Measurements from ENCODE around the gene CASS4. TPM values are rescaled to one million over a fixed set of nuclear protein-coding genes. Genes with fewer than 3 reads are reported as not detected.

CASS4 gene
- total RNA-seq, 1 experiment from 2014 or later = 0.13 TPM

DNA sequence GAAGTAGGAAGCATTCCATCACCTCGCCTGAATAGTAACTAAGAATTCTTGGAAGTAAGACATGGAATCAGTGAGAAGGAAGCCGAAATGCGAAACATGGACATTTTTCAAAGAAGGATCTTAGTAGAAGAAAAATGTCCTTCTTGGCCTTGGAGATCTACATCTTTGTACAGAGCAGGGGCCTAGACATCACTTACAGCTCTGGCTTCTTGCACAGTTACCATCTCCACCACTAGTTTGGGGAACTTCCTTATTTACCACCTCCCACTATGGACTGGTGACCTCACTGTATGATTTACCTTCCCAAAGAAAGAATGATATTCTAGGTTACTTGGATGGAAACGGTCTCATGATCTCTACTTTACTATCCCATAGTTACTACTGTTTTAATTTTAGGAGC is 15.7 kb downstream of the CASS4 start:
- no peaks in the 10 kb centered on the region for H3K36me3 Mint-ChIP-seq
- peaks cover 44% of the 10 kb centered on the region for H3K27me3 Mint-ChIP-seq (ENCODE audit: low read depth)
- ChIA-PET CTCF (no interaction called here), POLR2A (no interaction called here)
- H3K27ac Mint-ChIP-seq = no peak overlapping the region
- H3K4me1 Mint-ChIP-seq = peaks cover 1% of the 10 kb centered on the region
- H3K4me3 Mint-ChIP-seq = no peak overlapping the region
- no peak for ATAC-seq
- TF ChIP-seq OVOL2 (CRISPR knock-in tag; IDR thresholded peaks at IDR 0.05; ENCODE audit: borderline replicate concordance) (no peak), SMAD4 (CRISPR knock-in tag; IDR thresholded peaks at IDR 0.05) (no peak), EMX1 (CRISPR knock-in tag; IDR thresholded peaks at IDR 0.05) (no peak), PRRX2 (CRISPR knock-in tag; IDR thresholded peaks at IDR 0.05) (no peak), ZNF317 (CRISPR knock-in tag; IDR thresholded peaks at IDR 0.05; ENCODE audit: borderline replicate concordance, low read depth) (no peak), NFYB (CRISPR knock-in tag; conservative IDR thresholded peaks at IDR 0.05; ENCODE audit: low read depth) (no peak), HMGA2 (CRISPR knock-in tag; IDR thresholded peaks at IDR 0.05) (no peak), CREB1 (CRISPR knock-in tag; IDR thresholded peaks at IDR 0.05) (no peak)
- TF ChIP-seq, protein P1, sequence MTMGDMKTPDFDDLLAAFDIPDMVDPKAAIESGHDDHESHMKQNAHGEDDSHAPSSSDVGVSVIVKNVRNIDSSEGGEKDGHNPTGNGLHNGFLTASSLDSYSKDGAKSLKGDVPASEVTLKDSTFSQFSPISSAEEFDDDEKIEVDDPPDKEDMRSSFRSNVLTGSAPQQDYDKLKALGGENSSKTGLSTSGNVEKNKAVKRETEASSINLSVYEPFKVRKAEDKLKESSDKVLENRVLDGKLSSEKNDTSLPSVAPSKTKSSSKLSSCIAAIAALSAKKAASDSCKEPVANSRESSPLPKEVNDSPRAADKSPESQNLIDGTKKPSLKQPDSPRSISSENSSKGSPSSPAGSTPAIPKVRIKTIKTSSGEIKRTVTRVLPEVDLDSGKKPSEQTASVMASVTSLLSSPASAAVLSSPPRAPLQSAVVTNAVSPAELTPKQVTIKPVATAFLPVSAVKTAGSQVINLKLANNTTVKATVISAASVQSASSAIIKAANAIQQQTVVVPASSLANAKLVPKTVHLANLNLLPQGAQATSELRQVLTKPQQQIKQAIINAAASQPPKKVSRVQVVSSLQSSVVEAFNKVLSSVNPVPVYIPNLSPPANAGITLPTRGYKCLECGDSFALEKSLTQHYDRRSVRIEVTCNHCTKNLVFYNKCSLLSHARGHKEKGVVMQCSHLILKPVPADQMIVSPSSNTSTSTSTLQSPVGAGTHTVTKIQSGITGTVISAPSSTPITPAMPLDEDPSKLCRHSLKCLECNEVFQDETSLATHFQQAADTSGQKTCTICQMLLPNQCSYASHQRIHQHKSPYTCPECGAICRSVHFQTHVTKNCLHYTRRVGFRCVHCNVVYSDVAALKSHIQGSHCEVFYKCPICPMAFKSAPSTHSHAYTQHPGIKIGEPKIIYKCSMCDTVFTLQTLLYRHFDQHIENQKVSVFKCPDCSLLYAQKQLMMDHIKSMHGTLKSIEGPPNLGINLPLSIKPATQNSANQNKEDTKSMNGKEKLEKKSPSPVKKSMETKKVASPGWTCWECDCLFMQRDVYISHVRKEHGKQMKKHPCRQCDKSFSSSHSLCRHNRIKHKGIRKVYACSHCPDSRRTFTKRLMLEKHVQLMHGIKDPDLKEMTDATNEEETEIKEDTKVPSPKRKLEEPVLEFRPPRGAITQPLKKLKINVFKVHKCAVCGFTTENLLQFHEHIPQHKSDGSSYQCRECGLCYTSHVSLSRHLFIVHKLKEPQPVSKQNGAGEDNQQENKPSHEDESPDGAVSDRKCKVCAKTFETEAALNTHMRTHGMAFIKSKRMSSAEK (CRISPR knock-in tag; IDR thresholded peaks at IDR 0.05; ENCODE audit: borderline replicate concordance) = no peak
- TF ChIP-seq, protein P2, sequence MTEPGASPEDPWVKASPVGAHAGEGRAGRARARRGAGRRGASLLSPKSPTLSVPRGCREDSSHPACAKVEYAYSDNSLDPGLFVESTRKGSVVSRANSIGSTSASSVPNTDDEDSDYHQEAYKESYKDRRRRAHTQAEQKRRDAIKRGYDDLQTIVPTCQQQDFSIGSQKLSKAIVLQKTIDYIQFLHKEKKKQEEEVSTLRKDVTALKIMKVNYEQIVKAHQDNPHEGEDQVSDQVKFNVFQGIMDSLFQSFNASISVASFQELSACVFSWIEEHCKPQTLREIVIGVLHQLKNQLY (CRISPR knock-in tag; IDR thresholded peaks at IDR 0.05) = no peak
- TF ChIP-seq, protein P3, sequence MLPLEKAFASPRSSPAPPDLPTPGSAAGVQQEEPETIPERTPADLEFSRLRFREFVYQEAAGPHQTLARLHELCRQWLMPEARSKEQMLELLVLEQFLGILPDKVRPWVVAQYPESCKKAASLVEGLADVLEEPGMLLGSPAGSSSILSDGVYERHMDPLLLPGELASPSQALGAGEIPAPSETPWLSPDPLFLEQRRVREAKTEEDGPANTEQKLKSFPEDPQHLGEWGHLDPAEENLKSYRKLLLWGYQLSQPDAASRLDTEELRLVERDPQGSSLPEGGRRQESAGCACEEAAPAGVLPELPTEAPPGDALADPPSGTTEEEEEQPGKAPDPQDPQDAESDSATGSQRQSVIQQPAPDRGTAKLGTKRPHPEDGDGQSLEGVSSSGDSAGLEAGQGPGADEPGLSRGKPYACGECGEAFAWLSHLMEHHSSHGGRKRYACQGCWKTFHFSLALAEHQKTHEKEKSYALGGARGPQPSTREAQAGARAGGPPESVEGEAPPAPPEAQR (CRISPR knock-in tag; IDR thresholded peaks at IDR 0.05) = no peak
- TF ChIP-seq, protein P4, sequence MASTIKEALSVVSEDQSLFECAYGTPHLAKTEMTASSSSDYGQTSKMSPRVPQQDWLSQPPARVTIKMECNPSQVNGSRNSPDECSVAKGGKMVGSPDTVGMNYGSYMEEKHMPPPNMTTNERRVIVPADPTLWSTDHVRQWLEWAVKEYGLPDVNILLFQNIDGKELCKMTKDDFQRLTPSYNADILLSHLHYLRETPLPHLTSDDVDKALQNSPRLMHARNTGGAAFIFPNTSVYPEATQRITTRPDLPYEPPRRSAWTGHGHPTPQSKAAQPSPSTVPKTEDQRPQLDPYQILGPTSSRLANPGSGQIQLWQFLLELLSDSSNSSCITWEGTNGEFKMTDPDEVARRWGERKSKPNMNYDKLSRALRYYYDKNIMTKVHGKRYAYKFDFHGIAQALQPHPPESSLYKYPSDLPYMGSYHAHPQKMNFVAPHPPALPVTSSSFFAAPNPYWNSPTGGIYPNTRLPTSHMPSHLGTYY (CRISPR knock-in tag; IDR thresholded peaks at IDR 0.05) = no peak
- DNase-seq (ENCODE audit: low spot score) = no peak
- H3K9me3 Mint-ChIP-seq = no peaks in the 10 kb centered on the region

DNA sequence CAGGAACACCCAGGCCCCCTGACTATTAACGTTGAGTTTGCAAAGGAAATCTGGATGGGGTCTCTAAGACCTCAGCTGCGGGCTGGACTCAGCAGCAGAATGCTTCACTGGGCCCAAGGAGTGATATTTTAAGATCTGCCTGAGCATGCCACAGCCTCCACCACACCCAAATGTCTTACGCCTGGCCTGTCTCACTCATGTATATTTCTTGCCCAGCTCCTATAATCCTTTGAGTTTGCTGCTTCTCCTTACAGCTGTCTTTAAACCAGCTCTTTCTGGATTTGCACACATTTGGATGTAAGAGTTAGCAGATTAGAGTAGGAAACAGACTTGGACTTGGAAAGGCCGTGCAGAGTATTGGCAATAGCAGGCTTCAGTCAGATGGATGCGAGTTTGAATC is 16.4 kb downstream of the CASS4 start:
- no peaks in the 10 kb centered on the region for H3K9me3 Mint-ChIP-seq
- no peak overlapping the region for H3K27ac Mint-ChIP-seq
- DNase-seq (ENCODE audit: low spot score) (no peak), ATAC-seq (no peak)
- TF ChIP-seq NFATC4 (CRISPR knock-in tag; IDR thresholded peaks at IDR 0.05) (no peak), GTF2I (CRISPR knock-in tag; conservative IDR thresholded peaks at IDR 0.05) (no peak), GRHL2 (CRISPR knock-in tag; IDR thresholded peaks at IDR 0.05; ENCODE audit: insufficient replicate concordance, severe bottlenecking) (no peak), ZNF263 (CRISPR knock-in tag; IDR thresholded peaks at IDR 0.05; ENCODE audit: low read depth) (no peak), SMAD4 (CRISPR knock-in tag; IDR thresholded peaks at IDR 0.05) (no peak)
- TF ChIP-seq, protein P5, sequence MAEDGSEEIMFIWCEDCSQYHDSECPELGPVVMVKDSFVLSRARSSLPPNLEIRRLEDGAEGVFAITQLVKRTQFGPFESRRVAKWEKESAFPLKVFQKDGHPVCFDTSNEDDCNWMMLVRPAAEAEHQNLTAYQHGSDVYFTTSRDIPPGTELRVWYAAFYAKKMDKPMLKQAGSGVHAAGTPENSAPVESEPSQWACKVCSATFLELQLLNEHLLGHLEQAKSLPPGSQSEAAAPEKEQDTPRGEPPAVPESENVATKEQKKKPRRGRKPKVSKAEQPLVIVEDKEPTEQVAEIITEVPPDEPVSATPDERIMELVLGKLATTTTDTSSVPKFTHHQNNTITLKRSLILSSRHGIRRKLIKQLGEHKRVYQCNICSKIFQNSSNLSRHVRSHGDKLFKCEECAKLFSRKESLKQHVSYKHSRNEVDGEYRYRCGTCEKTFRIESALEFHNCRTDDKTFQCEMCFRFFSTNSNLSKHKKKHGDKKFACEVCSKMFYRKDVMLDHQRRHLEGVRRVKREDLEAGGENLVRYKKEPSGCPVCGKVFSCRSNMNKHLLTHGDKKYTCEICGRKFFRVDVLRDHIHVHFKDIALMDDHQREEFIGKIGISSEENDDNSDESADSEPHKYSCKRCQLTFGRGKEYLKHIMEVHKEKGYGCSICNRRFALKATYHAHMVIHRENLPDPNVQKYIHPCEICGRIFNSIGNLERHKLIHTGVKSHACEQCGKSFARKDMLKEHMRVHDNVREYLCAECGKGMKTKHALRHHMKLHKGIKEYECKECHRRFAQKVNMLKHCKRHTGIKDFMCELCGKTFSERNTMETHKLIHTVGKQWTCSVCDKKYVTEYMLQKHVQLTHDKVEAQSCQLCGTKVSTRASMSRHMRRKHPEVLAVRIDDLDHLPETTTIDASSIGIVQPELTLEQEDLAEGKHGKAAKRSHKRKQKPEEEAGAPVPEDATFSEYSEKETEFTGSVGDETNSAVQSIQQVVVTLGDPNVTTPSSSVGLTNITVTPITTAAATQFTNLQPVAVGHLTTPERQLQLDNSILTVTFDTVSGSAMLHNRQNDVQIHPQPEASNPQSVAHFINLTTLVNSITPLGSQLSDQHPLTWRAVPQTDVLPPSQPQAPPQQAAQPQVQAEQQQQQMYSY (CRISPR knock-in tag; IDR thresholded peaks at IDR 0.05) = no peak
- peaks cover 45% of the 10 kb centered on the region for H3K27me3 Mint-ChIP-seq (ENCODE audit: low read depth)
- no peaks in the 10 kb centered on the region for H3K4me1 Mint-ChIP-seq
- H3K4me3 Mint-ChIP-seq = no peak overlapping the region
- CTCF ChIA-PET = no interaction called here
- POLR2A ChIA-PET = interaction anchor here (0.7 kb wide), 1 partner anchor 554 kb away, joined by 4 read pairs; no protein-coding TSS in a partner anchor
- H3K36me3 Mint-ChIP-seq = no peaks in the 10 kb centered on the region
